Adipose tissue (tissue), 3 donors: ENCODE data around the gene ARFGAP2. TPM values are rescaled to one million over a fixed set of nuclear protein-coding genes. Genes with fewer than 3 reads are reported as not detected.

Experiments
- H3K27ac ChIP-seq: one replicate; pipeline ENCODE4 v1.5.1; 2013; ENCODE audit warnings: low read depth, low read length
- WGBS, 3 donors: extraction: QIAGEN DNeasy Blood & Tissue Kit; methylation state at CpG; one replicate each; pipeline ENCODE4 v1.1.7; 2013; 5-methylcytosine and 5-hydroxymethylcytosine counted together
- polyA plus RNA-seq, 3 donors: library from polyadenylated mRNA; stranded (reverse); fragments of 200-250 nt; gene quantifications; one replicate each; pipeline ENCODE4 v1.2.3, GENCODE V29; 2013
- donor health status: healthy with polysubstance abuse.
- donor health status: Bipolar disorder and iron deficiency.
- donor health status: healthy.

The ARFGAP2 gene
- polyA plus RNA-seq, 3 donors, result 50.7 to 79.0 (median 65.3) TPM

DNA sequence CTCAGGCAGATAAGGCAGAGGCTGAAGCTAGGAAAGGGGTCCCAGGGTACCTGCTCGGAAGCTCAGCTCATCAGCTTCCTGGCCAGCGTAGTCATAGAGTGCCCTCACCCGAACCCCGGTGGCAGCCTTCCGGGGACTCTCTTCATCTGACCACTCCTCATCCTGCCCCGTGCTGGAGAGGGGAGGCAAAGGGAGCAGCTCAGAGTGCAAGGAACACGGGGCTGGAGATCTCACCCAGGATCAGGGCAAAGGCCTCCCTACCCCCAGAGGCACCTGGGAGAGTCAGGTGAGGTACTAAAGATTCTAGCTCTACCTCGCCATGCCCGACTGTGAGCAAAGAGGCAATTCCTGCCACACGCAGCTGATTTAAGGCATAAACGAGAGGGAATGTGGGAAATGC, 1.6 kb upstream of the ARFGAP2 start:
- WGBS, 3 donors, result 82 to 90% (median 88%) methylated on average over 11 of the region's 11 CpGs
- no peak overlapping the region for H3K27ac ChIP-seq

DNA sequence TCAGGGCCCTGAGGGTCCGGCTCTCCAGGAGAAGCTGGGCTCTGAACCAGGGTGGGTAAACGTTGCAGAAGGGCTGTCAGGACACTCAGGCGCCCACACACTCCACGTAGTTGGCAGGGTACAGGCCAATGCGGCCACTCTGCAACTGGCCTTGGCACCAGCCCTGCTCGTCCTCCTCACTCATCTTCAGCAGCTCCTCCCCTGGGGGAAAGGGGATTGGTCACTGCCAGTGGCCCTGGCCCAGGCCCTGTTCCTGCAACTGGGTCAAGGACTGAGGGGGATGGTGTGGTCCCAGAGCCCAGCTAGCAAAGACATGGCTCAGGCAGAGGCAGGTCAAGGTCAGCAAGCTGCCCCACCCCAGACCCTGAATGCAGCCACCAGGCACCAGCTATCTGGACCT, 1.2 kb upstream of the ARFGAP2 start:
- WGBS, 3 donors, result 43 to 53% (median 52%) methylated on average over 4 to 6 of the region's 6 CpGs

GRCh38 chr11:47177229-47177845, 658 bp upstream of the ARFGAP2 start:
- peak overlapping the region; percentile 29 for H3K27ac ChIP-seq
- 1 to 3% (median 2%) methylated on average over 21 of the region's 21 CpGs for WGBS, 3 donors

More for the DNA sequence above, 1.2 kb upstream of the ARFGAP2 start:
- H3K27ac ChIP-seq, result peak overlapping the region; percentile 29

- 16 to 36% (median 33%) methylated on average over 14 of the region's 14 CpGs for WGBS, 3 donors
- H3K27ac ChIP-seq, result no peak overlapping the region
These were observed 842 bp downstream of the ARFGAP2 start for GRCh38 chr11:47175746-47176327.

DNA sequence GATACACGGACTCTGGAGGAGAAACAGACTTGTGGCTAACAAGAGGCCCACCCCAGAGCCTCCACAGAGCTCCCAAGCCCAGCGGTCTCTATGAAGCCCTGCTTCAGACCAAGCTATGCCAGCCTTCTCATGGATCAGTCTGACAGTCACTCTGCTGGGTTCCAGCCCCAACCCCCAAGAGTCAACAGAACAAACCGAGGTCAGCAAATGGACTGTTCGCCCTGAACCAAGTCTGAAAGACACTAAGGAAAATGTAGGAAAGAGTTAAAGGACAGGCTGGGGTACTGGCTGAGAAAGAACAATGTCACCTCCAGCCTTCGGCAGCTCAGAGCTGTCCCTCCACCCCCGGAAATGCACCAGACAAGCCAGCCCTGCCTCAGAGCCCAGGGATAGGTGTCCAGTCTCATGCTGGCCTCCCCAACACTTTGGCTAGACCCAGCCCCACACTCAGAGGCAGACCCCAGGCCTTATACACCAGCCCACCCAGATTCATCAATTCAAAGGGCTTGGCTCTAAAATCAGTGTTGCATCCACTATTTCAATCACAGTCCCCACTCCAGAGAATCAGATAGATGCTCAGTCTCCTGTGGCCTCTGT, 3.8 kb downstream of the ARFGAP2 start:
- H3K27ac ChIP-seq, result no peak overlapping the region

GRCh38 chr11:47171856-47172255, 4.8 kb downstream of the ARFGAP2 start:
- no peak overlapping the region for H3K27ac ChIP-seq
- WGBS, 3 donors, result 68 to 80% (median 72%) methylated on average over 8 of the region's 8 CpGs

More for the DNA sequence above, 3.8 kb downstream of the ARFGAP2 start:
- 52 to 77% (median 72%) methylated on average over 6 of the region's 6 CpGs for WGBS, 3 donors

GRCh38 chr11:47171061-47171838, 5.4 kb downstream of the ARFGAP2 start:
- H3K27ac ChIP-seq, result no peak overlapping the region
- WGBS, 3 donors, result 89 to 93% (median 90%) methylated on average over 16 of the region's 16 CpGs

- 88 to 93% (median 91%) methylated on average over 5 of the region's 5 CpGs for WGBS, 3 donors
- no peak overlapping the region for H3K27ac ChIP-seq
These were observed 10.3 kb downstream of the ARFGAP2 start for GRCh38 chr11:47166368-47166767.

DNA sequence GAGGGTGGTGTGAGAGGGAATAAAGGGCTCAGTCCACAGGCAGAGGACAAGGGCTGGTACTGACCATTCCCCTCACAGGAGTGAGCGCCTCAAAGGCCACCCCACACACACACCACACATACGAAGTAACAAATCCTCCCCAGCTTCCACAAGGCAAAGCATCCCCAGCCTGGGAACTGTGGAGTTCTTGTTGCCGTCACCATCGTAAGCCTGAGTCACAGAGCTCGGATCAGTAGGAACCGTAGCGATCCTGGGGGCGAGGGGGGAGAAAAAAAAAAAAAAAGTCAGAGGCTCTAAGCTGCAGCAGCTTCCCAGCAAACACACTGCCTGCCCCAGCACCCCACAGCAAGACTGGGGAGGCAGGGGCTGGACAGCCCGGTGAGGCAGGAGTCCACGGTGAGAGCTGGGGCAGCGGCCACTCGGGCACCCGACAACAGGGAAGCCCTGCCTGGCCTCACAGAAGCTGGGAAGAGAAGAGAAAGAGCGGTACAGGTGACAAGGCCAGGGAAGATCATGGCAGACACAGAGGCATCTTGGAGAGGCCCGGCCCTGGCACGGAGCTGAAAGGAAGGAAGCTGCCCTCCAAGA, 11.3 kb downstream of the ARFGAP2 start:
- no peak overlapping the region for H3K27ac ChIP-seq
- WGBS, 3 donors, result 87 to 90% (median 89%) methylated on average over 16 of the region's 16 CpGs

DNA sequence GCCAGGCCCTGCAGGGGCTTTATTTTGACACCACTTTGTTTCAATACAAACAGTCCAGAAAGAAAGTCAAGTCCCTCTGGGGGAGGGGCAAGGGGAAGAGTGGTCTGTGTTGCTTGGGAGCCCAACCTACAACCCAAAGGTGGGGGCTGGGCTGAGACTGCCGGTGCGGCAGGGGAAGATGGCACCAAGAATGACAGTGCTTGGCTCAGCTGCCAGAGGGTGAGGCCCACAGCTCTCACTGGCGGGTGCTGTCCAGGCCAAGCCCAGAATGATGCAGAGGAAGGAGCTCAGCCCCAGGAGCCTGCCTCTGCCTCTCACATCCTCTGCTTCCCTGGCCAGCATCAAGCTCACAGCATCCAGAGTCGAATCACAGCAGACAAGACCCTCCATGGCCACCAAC, 12.4 kb downstream of the ARFGAP2 start:
- H3K27ac ChIP-seq, result no peak overlapping the region
- WGBS, 3 donors, result 62 to 81% (median 73%) methylated on average over 4 of the region's 4 CpGs

DNA sequence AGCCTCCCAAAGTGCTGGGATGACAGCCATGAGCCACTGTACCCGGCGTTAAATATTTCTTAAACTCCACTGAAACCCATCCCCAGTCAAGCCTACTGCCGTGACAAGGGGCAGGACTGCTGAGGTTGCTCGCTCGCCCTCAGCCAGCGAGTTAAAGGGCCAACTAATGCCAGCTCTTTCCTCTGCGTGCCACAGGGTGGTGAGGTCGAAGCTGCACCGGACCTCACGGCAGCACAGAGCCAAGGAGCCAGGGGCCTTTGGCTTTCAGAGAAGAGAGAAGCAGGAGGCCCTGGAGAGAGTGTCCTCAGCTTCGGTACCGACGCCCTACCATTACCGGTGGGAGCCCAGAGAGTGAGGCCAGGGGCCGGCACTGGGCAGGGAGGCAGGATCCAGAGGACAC, 12.8 kb downstream of the ARFGAP2 start:
- 88 to 89% (median 88%) methylated on average over 15 of the region's 15 CpGs for WGBS, 3 donors
- no peak overlapping the region for H3K27ac ChIP-seq

GRCh38 chr11:47163193-47163592, 13.5 kb downstream of the ARFGAP2 start:
- WGBS, 3 donors, result 49 to 55% (median 51%) methylated on average over 3 of the region's 3 CpGs
- no peak overlapping the region for H3K27ac ChIP-seq

DNA sequence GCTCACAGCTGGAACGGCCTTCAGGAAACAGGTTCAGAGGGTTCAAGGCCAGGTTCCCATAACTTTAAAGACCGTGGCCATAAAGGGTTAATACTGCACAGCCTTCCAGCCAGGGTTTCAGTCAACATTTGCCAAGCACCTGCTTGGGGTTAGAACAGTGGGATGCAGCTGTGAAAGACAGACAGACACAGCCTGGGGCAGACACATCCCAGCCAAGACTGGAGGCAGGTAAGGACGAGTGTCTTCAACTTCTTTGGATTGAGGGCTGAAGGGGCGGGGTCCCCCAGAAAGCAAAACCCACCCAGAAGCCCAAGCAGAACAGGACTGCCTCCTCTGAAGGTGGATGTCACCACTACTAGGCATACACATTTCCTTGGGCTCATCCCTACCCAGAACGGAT, 14.3 kb downstream of the ARFGAP2 start:
- H3K27ac ChIP-seq, result no peak overlapping the region
- WGBS, 3 donors, result 59 to 73% (median 71%) methylated on average over 5 of the region's 5 CpGs

DNA sequence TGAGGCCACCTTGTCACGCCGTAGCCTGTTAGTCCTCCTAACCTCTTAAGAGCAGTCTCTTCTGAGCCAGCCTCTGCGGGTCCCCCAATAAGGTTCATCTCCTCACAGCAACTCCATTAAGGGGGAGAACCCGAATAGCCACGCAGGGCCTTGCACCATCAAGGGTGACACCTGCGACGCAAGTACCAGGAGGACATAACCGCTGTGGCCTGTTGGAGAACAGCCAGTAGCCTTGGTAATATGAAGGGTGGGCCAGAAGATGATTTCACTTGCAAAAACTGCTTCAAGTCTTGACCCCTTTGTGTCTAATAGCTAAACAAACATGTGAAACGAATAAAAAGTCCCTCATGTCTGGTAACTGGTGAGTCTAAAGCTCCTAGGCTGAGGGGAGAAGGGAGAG, 14.8 kb downstream of the ARFGAP2 start:
- no peak overlapping the region for H3K27ac ChIP-seq
- WGBS, 3 donors, result 49 to 62% (median 60%) methylated on average over 9 of the region's 9 CpGs

DNA sequence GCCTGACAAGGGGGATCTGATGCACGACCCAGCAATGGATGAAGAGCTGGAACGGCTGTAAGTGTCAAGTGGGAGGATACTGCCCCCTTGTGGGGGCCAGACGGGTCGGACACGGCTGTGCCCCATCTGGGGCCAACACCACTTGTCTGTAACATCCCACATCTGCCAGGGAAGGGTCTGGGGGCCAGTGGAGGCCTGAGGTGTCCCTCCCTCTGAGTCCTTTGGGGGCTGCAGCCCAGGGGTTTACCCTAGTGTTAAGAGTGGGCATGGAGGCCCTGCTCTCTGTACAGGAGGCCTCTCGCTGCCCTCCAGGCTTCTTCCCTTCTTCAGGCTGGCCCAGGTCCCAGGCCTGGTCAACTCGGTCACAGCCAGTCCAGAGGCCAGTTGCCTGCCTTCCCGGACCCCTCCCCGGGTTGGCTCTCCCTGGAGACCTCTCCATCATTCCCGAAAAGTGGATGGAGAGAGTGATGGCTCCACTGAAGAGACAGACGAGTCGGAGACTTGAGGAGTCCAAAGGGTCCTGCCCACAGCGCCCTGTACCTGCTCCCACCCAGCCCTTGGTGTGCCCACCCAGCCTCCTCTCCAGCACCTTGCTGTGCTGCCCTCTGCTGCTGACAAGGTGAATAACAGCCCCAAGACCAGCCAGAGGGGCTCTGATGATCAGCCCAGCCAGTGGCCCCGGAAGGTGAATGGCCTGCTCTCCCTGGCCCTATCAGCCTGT, 15.4 kb downstream of the ARFGAP2 start:
- 44 to 52% (median 47%) methylated on average over 14 of the region's 14 CpGs for WGBS, 3 donors
- no peak overlapping the region for H3K27ac ChIP-seq

GRCh38 chr11:47160753-47161133, 15.9 kb downstream of the ARFGAP2 start:
- H3K27ac ChIP-seq, result no peak overlapping the region
- 91 to 93% (median 91%) methylated on average over 5 of the region's 5 CpGs for WGBS, 3 donors

GRCh38 chr11:47158242-47158641, 18.4 kb downstream of the ARFGAP2 start:
- 55 to 76% (median 75%) methylated on average over 5 of the region's 5 CpGs for WGBS, 3 donors
- H3K27ac ChIP-seq, result no peak overlapping the region

GRCh38 chr11:47157805-47158204, 18.9 kb downstream of the ARFGAP2 start:
- H3K27ac ChIP-seq, result no peak overlapping the region
- 76 to 87% (median 81%) methylated on average over 8 of the region's 8 CpGs for WGBS, 3 donors
